GM10847 (cell line): ENCODE measurements around the gene USB1.
A peak's percentile ranks its signal among the peaks of the same experiment; 100 is the strongest.

Experiments used
- POLR2A ChIP-seq: IDR thresholded peaks from 2 replicates; pipeline ENCODE4 v1.6.1; 2011; ENCODE audit not compliant: insufficient read length; ENCODE audit errors: extremely low read depth

Gene USB1

GRCh38 chr16:58000706-58001676 is at the start of gene USB1:
Gene USB1, plus strand, starts transcription at chr16:58001407. Its CDS starts 77 bp downstream, at chr16:58001484.
- TF ChIP-seq POLR2A = peak; percentile 79

- no peak for TF ChIP-seq POLR2A
Measured at GRCh38 chr16:57952909-57953308, 48.3 kb upstream of the USB1 start.

- TF ChIP-seq POLR2A = no peak
Measured at GRCh38 chr16:57953857-57954256, 47.4 kb upstream of the USB1 start.

GRCh38 chr16:57955572-57956188 is 45.5 kb upstream of the USB1 start:
- no peak for TF ChIP-seq POLR2A

GRCh38 chr16:57956270-57956808 is 44.9 kb upstream of the USB1 start:
- no peak for TF ChIP-seq POLR2A

GRCh38 chr16:57956924-57957672 is 44.1 kb upstream of the USB1 start:
- no peak for TF ChIP-seq POLR2A

- no peak for TF ChIP-seq POLR2A
Measured at GRCh38 chr16:57957673-57958392, 43.4 kb upstream of the USB1 start.

- TF ChIP-seq POLR2A = no peak
Measured at GRCh38 chr16:57958544-57958943, 42.7 kb upstream of the USB1 start.

- no peak for TF ChIP-seq POLR2A
Measured at GRCh38 chr16:57959121-57959520, 42.1 kb upstream of the USB1 start.

GRCh38 chr16:57959804-57960203 is 41.4 kb upstream of the USB1 start:
- TF ChIP-seq POLR2A = no peak

GRCh38 chr16:57960310-57960709 is 40.9 kb upstream of the USB1 start:
- TF ChIP-seq POLR2A = no peak

- TF ChIP-seq POLR2A = no peak
Measured at GRCh38 chr16:57960826-57961472, 40.3 kb upstream of the USB1 start.

GRCh38 chr16:57961538-57961937 is 39.7 kb upstream of the USB1 start:
- TF ChIP-seq POLR2A = no peak

- no peak for TF ChIP-seq POLR2A
Measured at GRCh38 chr16:57962046-57962445, 39.2 kb upstream of the USB1 start.
